ENCODE data around the gene NHLRC1. TPM values are rescaled to one million over a fixed set of nuclear protein-coding genes. Genes with fewer than 3 reads are reported as not detected.

NHLRC1 gene
- total RNA-seq (1 to 10 TPM in 2 of 5 donors, under 1 TPM in 3; 0.48 to 1.2 (median 0.99) TPM), total RNA-seq (0.35 to 2.8 (median 0.76) reads per million in 29 experiments)
- total RNA-seq (2013), result 0.99 TPM

- peak; percentile 16 to 82 (median 65) for DNase-seq
- CTCF ChIA-PET, result interaction anchor here (0.5 to 0.9 kb wide), 5 partner anchors 15 to 1940 kb away, joined by 3 to 4 read pairs (median 3); no protein-coding TSS in a partner anchor
- H3K36me3 ChIP-seq (ENCODE audit: control insufficient read depth in 2 of 2, extremely low read depth in 1 of 2, insufficient read depth in 1 of 2, low read length in 1 of 2), result no peaks in the 10 kb centered on the region
- H3K36me3 Mint-ChIP-seq, result no peaks in the 10 kb centered on the region
- ATAC-seq (replicated peaks in 1 of 4), result peak; percentile 97 to 100 (median 98)
- H3K27ac ChIP-seq (ENCODE audit: low read length), result no peak within 1 kb of the TSS
- H3K27me3 ChIP-seq (replicated peaks in 1 of 2; ENCODE audit: control insufficient read depth in 2 of 2, extremely low read depth in 1 of 2, insufficient read depth in 2 of 2, low read length in 1 of 2), result peaks cover 0 to 13% of the 10 kb centered on the region in 2 experiments
- POLR2A ChIA-PET, result interaction anchor here in 1 of 2 donors (0.6 kb wide), 1 partner anchor 32 kb away, joined by 3 read pairs; no protein-coding TSS in a partner anchor
- H3K27ac Mint-ChIP-seq, result peak within 1 kb of the TSS in 1 of 2 donors; percentile 55
- H3K4me1 ChIP-seq (ENCODE audit: control insufficient read depth in 1 of 2, extremely low read depth in 1 of 2, insufficient read depth in 2 of 2, low read length in 2 of 2), result peaks cover 0 to 16% of the 10 kb centered on the region in 2 experiments
- peak within 1 kb of the TSS; percentile 37 to 73 for H3K4me3 ChIP-seq (ENCODE audit: control insufficient read depth in 1 of 2, extremely low read depth in 1 of 2, low read length in 1 of 2)
- no peaks in the 10 kb centered on the region for H3K9me3 ChIP-seq
- H3K4me1 Mint-ChIP-seq, result peaks cover 8 to 14% (median 11%) of the 10 kb centered on the region in 3 donors
- H3K4me3 Mint-ChIP-seq, result peak within 1 kb of the TSS; percentile 73 to 87 (median 77)
- 18% methylated on average over 75 of the region's 82 CpGs for WGBS (ENCODE audit: insufficient coverage)
- peaks cover 7 to 9% of the 10 kb centered on the region in 2 donors for H3K27me3 Mint-ChIP-seq
- H3K9me3 Mint-ChIP-seq, result peaks cover 0 to 7% (median 0%) of the 10 kb centered on the region in 3 donors
Observed at GRCh38 chr6:18122128-18123093, at the start of gene NHLRC1. NHLRC1 (minus strand) TSS chr6:18122677; CDS start chr6:18122606, 71 bp downstream.

- DNase-seq (no peak), ATAC-seq (replicated peaks in 1 of 4) (no peak)
- H3K27ac Mint-ChIP-seq, result no peak overlapping the region
- no peaks in the 10 kb centered on the region for H3K4me1 ChIP-seq (ENCODE audit: control insufficient read depth in 1 of 2, extremely low read depth in 1 of 2, insufficient read depth in 2 of 2, low read length in 2 of 2)
- peaks cover 4% of the 10 kb centered on the region for H3K9me3 ChIP-seq
- peaks cover 69% of the 10 kb centered on the region for H3K36me3 Mint-ChIP-seq
- peaks cover 8 to 12% (median 11%) of the 10 kb centered on the region in 3 donors for H3K4me1 Mint-ChIP-seq
- no peaks in the 10 kb centered on the region for H3K27me3 Mint-ChIP-seq
- no peak overlapping the region for H3K27ac ChIP-seq (ENCODE audit: low read length)
- H3K27me3 ChIP-seq (replicated peaks in 1 of 2; ENCODE audit: control insufficient read depth in 2 of 2, extremely low read depth in 1 of 2, insufficient read depth in 2 of 2, low read length in 1 of 2), result no peaks in the 10 kb centered on the region
- WGBS (ENCODE audit: insufficient coverage), result 92% methylated on average over 2 of the region's 7 CpGs
- CTCF ChIA-PET, result interaction anchor here in 1 of 2 donors (0.6 to 0.7 kb wide), 2 partner anchors 11 to 33 kb away, joined by 3 to 7 read pairs; no protein-coding TSS in a partner anchor
- no peak overlapping the region for H3K4me3 ChIP-seq (ENCODE audit: control insufficient read depth in 1 of 2, extremely low read depth in 1 of 2, low read length in 1 of 2)
- H3K4me3 Mint-ChIP-seq, result no peak overlapping the region
- H3K36me3 ChIP-seq (ENCODE audit: control insufficient read depth in 2 of 2, extremely low read depth in 1 of 2, insufficient read depth in 1 of 2, low read length in 1 of 2), result peaks cover 17 to 26% of the 10 kb centered on the region in 2 donors
- POLR2A ChIA-PET, result no interaction called here
- peaks cover 3 to 7% (median 7%) of the 10 kb centered on the region in 3 donors for H3K9me3 Mint-ChIP-seq
Observed at GRCh38 chr6:18171871-18172270, 49.4 kb upstream of the NHLRC1 start.

GRCh38 chr6:18168264-18168663 is 45.8 kb upstream of the NHLRC1 start:
- H3K4me1 ChIP-seq (ENCODE audit: control insufficient read depth in 1 of 2, extremely low read depth in 1 of 2, insufficient read depth in 2 of 2, low read length in 2 of 2), result no peaks in the 10 kb centered on the region
- no peak overlapping the region for H3K4me3 ChIP-seq (ENCODE audit: control insufficient read depth in 1 of 2, extremely low read depth in 1 of 2, low read length in 1 of 2)
- ChIA-PET POLR2A (no interaction called here), CTCF (no interaction called here)
- ATAC-seq (replicated peaks in 1 of 4) (no peak), DNase-seq (no peak)
- Mint-ChIP-seq H3K9me3 (peaks cover 3 to 7% (median 7%) of the 10 kb centered on the region in 3 donors), H3K4me1 (no peaks in the 10 kb centered on the region), H3K27me3 (no peaks in the 10 kb centered on the region), H3K36me3 (peaks cover 46% of the 10 kb centered on the region), H3K4me3 (no peak overlapping the region), H3K27ac (no peak overlapping the region)
- no peak overlapping the region for H3K27ac ChIP-seq (ENCODE audit: low read length)
- H3K9me3 ChIP-seq, result peaks cover 4% of the 10 kb centered on the region
- peaks cover 21 to 30% of the 10 kb centered on the region in 2 donors for H3K36me3 ChIP-seq (ENCODE audit: control insufficient read depth in 2 of 2, extremely low read depth in 1 of 2, insufficient read depth in 1 of 2, low read length in 1 of 2)
- WGBS (ENCODE audit: insufficient coverage), result no CpG with 5 or more reads among the region's 3 CpGs
- H3K27me3 ChIP-seq (replicated peaks in 1 of 2; ENCODE audit: control insufficient read depth in 2 of 2, extremely low read depth in 1 of 2, insufficient read depth in 2 of 2, low read length in 1 of 2), result no peaks in the 10 kb centered on the region

- no peak overlapping the region for H3K4me3 Mint-ChIP-seq
- no peak overlapping the region for H3K27ac Mint-ChIP-seq
- Histone ChIP-seq H3K4me3 (ENCODE audit: control insufficient read depth in 1 of 2, extremely low read depth in 1 of 2, low read length in 1 of 2) (no peak overlapping the region), H3K4me1 (ENCODE audit: control insufficient read depth in 1 of 2, extremely low read depth in 1 of 2, insufficient read depth in 2 of 2, low read length in 2 of 2) (no peaks in the 10 kb centered on the region), H3K9me3 (peaks cover 4% of the 10 kb centered on the region), H3K27ac (ENCODE audit: low read length) (no peak overlapping the region), H3K36me3 (ENCODE audit: control insufficient read depth in 2 of 2, extremely low read depth in 1 of 2, insufficient read depth in 1 of 2, low read length in 1 of 2) (peaks cover 21 to 41% of the 10 kb centered on the region in 2 donors), H3K27me3 (replicated peaks in 1 of 2; ENCODE audit: control insufficient read depth in 2 of 2, extremely low read depth in 1 of 2, insufficient read depth in 2 of 2, low read length in 1 of 2) (no peaks in the 10 kb centered on the region)
- no peaks in the 10 kb centered on the region for H3K4me1 Mint-ChIP-seq
- peaks cover 3 to 7% (median 7%) of the 10 kb centered on the region in 3 donors for H3K9me3 Mint-ChIP-seq
- no CpG with 5 or more reads among the region's 2 CpGs for WGBS (ENCODE audit: insufficient coverage)
- DNase-seq (no peak), ATAC-seq (replicated peaks in 1 of 4) (no peak)
- no peaks in the 10 kb centered on the region for H3K27me3 Mint-ChIP-seq
- POLR2A ChIA-PET, result interaction anchor here in 1 of 2 donors (0.7 kb wide), 1 partner anchor 859 kb away, joined by 3 read pairs; no protein-coding TSS in a partner anchor
- CTCF ChIA-PET, result interaction anchor here in 1 of 2 donors (1.0 kb wide), 1 partner anchor 363 kb away, joined by 4 read pairs; no protein-coding TSS in a partner anchor
- H3K36me3 Mint-ChIP-seq, result peaks cover 54% of the 10 kb centered on the region
Observed at GRCh38 chr6:18166312-18167036, 44.0 kb upstream of the NHLRC1 start.

- Mint-ChIP-seq H3K4me1 (no peaks in the 10 kb centered on the region), H3K36me3 (peaks cover 54% of the 10 kb centered on the region), H3K27ac (no peak overlapping the region), H3K9me3 (peaks cover 3 to 7% (median 7%) of the 10 kb centered on the region in 3 donors), H3K4me3 (no peak overlapping the region), H3K27me3 (no peaks in the 10 kb centered on the region)
- Histone ChIP-seq H3K27me3 (replicated peaks in 1 of 2; ENCODE audit: control insufficient read depth in 2 of 2, extremely low read depth in 1 of 2, insufficient read depth in 2 of 2, low read length in 1 of 2) (no peaks in the 10 kb centered on the region), H3K4me3 (ENCODE audit: control insufficient read depth in 1 of 2, extremely low read depth in 1 of 2, low read length in 1 of 2) (no peak overlapping the region), H3K27ac (ENCODE audit: low read length) (no peak overlapping the region), H3K9me3 (peaks cover 4% of the 10 kb centered on the region), H3K36me3 (ENCODE audit: control insufficient read depth in 2 of 2, extremely low read depth in 1 of 2, insufficient read depth in 1 of 2, low read length in 1 of 2) (peaks cover 21 to 44% of the 10 kb centered on the region in 2 donors), H3K4me1 (ENCODE audit: control insufficient read depth in 1 of 2, extremely low read depth in 1 of 2, insufficient read depth in 2 of 2, low read length in 2 of 2) (no peaks in the 10 kb centered on the region)
- DNase-seq, result no peak
- ChIA-PET POLR2A (interaction anchor here in 1 of 2 donors (0.7 kb wide), 1 partner anchor 859 kb away, joined by 3 read pairs; no protein-coding TSS in a partner anchor), CTCF (interaction anchor here in 1 of 2 donors (1.0 kb wide), 1 partner anchor 362 kb away, joined by 4 read pairs; no protein-coding TSS in a partner anchor)
- ATAC-seq (replicated peaks in 1 of 4), result no peak
- no CpG with 5 or more reads among the region's 4 CpGs for WGBS (ENCODE audit: insufficient coverage)
Observed at GRCh38 chr6:18165751-18166150, 43.3 kb upstream of the NHLRC1 start.

Data from T-cell (primary cell).